HG02852 (cell line): ENCODE measurements around the gene FGF3.

ENCODE experiments used
- ATAC-seq: cut with Tn5 transposase; IDR thresholded peaks from one replicate; pipeline ENCODE4 v1.9.1; 2021; ENCODE audit warnings: mild to moderate bottlenecking, moderate library complexity; ENCODE audit not compliant: unreplicated experiment

The FGF3 gene

DNA sequence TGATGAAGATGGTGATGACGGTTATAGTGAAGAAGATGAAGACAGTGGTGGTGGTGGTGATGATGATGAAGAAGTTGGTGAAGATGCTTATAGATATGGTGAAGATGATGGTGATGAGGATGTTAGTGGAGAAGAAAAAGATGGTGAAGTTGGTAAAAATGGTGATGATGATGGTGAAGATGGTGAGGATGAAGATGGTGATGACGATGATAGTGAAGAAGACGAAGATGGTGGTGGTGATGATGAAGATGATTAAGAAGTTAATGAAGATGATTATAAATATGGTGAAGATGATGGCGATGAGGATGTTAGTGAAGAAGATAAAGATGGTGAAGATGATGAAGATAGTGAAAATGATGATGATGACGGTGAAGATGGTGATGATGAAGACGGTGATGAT, 25.2 kb upstream of the FGF3 start:
- no peak for ATAC-seq

- ATAC-seq: no peak
Observed at GRCh38 chr11:69843529-69843921, 24.3 kb upstream of the FGF3 start.

- no peak for ATAC-seq
Observed at GRCh38 chr11:69842746-69843528, 23.7 kb upstream of the FGF3 start.

- ATAC-seq: no peak
Observed at GRCh38 chr11:69841859-69842698, 22.9 kb upstream of the FGF3 start.

DNA sequence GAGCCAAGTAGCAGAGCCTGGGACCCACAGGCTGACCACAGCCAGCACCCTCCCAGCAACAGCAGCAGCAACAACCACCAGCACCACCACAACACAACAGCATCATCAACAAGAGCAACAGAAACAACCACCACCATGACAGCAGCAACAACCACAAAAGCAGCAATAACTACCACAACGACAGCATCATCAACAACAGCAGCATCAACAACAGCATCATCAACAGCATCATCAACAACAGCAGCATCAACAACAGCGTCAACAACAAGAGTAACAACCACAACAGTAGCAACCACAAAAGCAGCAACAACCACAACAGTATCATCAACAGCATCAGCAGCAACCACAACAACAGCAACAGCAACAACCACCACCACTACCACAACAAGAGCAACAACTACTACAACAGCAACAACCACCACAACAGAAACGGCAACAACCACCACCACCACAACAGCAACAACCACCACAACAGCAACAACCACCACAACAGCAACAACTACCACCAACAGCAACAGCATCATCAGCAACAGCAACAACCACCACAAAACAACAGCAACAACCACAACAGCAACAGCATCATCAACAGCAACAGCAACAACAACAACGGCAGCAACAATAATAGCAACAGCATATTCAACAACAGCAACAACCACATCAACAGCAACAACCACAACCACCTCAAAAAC, 22.1 kb upstream of the FGF3 start:
- ATAC-seq: no peak

DNA sequence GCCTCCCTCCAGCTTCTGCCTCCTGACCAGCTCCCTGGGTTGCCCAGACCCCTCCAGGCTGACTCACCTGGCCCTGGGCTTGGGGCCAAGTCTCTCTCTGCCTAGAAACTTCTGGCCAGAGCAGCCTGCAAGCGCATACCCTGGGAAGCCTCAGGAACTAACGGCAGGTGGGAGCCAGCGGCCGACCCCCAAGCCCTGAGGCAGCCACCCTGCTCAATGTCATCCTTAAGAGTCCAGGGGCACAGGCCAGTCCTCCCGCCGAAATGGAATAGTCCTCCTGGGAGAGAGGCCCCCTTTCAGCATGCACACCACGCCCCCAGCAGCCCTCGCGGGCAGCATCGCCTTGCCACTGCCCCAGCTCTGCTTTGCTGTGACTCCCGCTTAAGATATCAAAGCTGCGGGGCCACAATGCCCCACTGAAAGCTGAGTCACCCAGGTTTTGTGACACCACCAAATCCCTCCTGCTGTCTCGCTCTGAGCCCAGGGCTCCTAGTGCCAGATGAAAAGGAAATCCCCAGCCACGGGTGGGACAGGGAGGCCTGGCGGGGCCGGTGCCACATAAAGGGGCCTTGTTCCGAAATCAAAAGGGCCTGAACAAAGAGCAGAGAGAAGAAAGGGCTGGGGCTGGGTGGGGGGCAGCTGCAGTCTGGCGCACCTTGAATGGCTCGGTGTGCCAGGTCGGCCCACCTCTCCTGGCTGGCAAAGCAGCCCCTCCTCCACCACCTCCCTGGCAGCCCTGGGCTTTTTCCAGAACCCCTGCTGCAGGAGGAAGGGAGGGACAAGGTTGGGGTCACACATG, 21.4 kb upstream of the FGF3 start:
- no peak for ATAC-seq

DNA sequence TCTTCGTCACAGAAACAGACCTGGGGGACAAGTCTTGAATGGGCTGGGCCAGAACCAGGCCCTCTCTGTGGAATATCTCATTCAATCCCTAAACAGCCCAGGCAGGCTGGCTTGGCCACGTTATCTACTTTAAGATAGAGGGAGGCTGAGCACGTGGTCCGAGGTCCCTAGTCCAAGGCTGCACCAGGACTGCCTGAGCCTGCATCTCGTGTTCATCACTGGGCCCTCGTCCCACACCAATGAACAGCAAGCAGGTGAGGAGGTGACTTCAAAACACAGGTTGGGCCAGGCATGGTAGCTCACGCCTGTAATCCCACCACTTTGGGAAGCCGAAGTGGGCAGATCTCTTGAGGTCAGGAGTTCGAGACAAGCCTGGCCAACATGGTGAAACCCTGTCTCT, 20.3 kb upstream of the FGF3 start:
- ATAC-seq: no peak

DNA sequence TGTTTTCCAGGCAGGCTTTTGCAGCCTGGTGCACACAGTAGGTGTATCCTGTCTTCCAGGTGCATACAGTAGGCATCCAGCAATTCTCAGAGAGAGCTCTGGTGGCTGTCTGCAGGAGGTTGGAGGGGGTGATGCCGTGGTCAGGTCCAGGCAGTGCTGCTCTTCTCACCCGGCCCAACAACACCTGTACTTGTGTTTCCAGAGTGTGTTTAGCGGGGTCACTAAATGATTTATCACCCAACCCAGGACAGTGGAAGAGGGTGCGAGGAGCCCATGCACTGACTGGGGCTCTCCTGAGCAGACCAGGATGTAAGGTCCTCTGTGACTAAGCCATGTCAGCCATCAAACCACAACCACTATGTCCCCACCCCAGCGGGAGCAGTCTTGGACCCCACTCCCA, 18.6 kb upstream of the FGF3 start:
- no peak for ATAC-seq

DNA sequence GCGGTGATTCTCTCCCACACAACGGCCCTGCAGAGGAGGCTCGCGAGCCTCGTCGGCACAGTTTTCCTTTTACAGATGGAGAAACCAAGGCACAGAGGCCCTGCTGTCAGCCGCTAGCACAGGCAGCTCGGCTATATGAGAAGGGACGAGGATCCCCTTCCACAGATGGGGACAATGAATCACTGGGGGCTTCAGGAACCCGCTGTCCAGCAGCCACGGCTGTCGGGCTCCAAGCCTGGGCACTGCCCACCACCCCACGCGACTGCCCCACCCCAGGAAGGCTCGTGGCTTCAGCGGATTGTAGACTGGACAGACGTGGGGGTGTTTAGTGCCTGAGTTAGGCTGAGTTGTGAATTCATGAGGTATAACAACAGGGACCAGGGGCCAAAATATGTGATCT, 17.2 kb upstream of the FGF3 start:
- ATAC-seq: no peak

- ATAC-seq: no peak
Observed at GRCh38 chr11:69834811-69835800, 15.9 kb upstream of the FGF3 start.

- no peak for ATAC-seq
Observed at GRCh38 chr11:69834251-69834650, 15.0 kb upstream of the FGF3 start.

DNA sequence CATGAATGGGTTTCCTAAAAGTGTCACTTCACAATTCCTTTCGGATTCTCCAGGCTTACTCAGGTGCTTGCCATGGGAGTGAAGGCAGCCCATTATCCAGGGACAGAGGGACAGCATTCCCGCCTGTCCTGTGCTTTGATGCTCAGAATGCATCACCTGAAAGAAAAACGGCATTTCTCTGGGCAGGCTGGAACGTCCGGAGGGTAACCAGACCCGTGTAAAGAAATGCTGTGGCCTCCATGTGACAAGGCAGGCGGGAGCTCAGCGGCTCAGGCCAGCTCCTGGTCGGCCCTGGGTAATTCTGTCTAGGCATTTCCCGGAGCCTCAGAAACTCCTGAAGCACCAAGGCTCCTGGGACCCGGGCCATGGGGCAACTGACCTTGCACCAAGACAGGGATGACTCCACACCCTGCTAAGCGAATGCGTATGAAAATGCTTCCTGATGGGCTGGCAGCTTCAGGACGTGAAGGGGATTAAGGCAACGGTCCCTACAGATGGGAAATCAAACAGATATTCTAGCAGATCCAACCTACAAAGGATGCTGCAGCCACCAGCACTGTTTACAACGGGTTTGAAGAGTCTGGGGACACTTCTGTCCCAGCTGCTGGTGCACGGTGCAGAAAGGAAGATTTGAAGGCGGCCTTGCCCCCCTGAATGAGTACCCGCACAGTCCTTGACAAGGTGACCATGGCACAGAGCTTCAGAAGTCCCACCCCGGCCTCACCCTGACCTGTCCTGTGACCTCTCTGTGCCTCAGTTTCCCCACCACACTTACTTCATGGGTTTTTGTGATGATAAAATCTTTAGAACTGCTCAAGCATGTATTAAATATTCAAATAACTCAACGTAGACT, 13.6 kb upstream of the FGF3 start:
- ATAC-seq: no peak

DNA sequence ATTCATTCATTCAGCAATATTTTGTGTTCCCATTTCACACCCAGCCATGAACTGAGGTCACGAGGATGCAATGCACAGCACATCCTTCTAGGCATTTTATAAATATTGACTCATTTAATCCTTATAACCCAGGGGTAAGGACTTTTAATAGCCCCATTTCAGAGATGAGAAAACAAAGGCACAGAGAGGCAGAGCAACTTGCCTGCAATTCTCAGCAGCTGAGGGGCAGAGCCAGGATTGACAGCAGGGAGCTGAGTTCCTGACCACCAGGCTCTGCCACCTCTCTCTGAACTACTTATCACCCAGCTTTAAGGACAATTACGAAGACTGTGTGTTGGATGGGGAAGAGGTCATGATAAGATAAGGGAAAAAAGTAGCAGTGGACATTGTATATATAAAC, 12.8 kb upstream of the FGF3 start:
- no peak for ATAC-seq

DNA sequence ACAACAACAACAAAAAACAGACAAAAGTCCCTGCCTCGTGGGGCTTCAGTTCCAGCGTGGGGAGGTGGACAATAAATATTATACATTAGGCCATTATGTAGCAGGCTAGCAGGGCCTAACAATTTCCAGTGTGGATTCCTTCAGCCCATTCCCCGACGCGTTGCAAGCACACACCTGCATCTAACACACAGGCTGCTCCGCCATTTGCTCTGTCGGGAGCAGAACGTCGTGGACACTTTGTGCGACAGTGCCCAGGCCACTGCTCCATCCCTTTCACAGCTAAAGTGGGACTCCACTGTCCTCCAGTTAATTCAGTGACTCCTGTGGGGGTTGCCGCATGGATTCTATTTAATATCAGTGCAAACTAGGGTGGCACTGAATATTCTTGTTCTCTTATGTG, 10.9 kb upstream of the FGF3 start:
- ATAC-seq: no peak

DNA sequence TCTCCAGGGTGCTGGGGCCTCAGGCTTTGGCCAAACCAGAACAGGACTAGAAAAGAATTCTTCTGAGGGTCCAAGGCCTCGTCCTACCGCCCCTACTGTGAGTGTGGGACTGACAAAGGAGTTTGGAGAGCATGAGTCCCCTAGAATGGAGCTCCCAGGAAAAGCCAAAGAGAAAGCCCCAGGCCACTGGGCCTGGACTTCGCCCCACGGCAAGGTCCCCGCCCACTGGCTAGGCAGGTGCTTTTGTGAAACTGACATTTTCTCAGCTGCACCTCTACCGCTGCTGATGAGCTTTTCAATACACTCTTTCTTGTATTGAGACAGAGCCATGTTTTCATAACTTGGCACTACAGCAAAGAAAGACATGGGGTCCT, 9.7 kb upstream of the FGF3 start:
- ATAC-seq: no peak

GRCh38 chr11:69828276-69828970, 9.2 kb upstream of the FGF3 start:
- no peak for ATAC-seq

DNA sequence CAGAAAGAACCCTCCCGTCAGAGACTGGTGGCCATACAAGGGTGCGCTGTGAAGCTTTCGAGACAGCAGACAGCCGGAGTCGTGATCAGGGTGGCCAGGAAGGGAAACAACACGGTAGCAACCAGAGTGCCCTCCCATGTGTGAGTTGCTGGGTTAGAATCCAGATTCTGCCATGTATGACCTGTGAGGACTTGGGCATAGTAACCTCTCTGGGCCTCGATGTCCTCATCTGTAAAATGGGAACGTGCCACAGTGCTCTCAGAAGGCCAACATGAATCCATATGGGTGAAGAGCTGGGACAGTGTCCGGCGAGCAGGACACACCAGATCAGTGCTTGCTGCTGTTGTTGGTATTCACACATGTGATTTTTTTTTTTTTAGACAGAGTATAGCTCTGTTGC, 7.6 kb upstream of the FGF3 start:
- ATAC-seq: no peak

GRCh38 chr11:69825941-69826340, 6.7 kb upstream of the FGF3 start:
- ATAC-seq: no peak
